ENCODE measurements around the gene DNPEP.

GRCh38 chr2:219388907-219389156, 1.1 kb upstream of the DNPEP start:
- TF ChIP-seq EZH2 (IDR thresholded peaks at IDR 0.05; ENCODE audit: borderline replicate concordance, low read depth, low read length, severe bottlenecking) = no peak
- TF ChIP-seq CTCF (IDR thresholded peaks at IDR 0.05; ENCODE audit: extremely low read depth in 1 of 2, insufficient read depth in 1 of 2, low read depth in 1 of 2, low read length in 2 of 2) = no peak
- TF ChIP-seq POLR2A (IDR thresholded peaks at IDR 0.05; ENCODE audit: low read depth, low read length) = no peak
- no peak for TF ChIP-seq JUN (IDR thresholded peaks at IDR 0.05; ENCODE audit: borderline replicate concordance, insufficient read depth, insufficient read length, low read depth)
- TF ChIP-seq MYC (IDR thresholded peaks at IDR 0.05; ENCODE audit: low read depth, low read length) = no peak
